GM23338 (cell line): ENCODE results near the gene UBE2I. TPM values are rescaled to one million over a fixed set of nuclear protein-coding genes. Genes with fewer than 3 reads are reported as not detected.

Experiments used
- ATAC-seq: fragments of 200-7000 bp; cut with Tn5 transposase; 3 replicates; pipeline ENCODE4 v1.9.1; 2020
- DNase-seq: peaks from one replicate; pipeline ENCODE4 v3.0.0-alpha.2; 2015; ENCODE audit warnings: low spot score
- H2AFZ ChIP-seq: fragments of 200-600 bp; sonication (generic); 2 replicates; pipeline ENCODE4 v1.8.0; 2016; ENCODE audit warnings: antibody characterized with exemption, mild to moderate bottlenecking, moderate library complexity
- H3F3A ChIP-seq: fragments of 200-600 bp; sonication (generic); replicated peaks from 2 replicates; pipeline ENCODE4 v1.8.0; 2017; ENCODE audit warnings: antibody characterized with exemption, mixed run types, low read depth
- H3K27ac ChIP-seq: fragments of 200-600 bp; sonication (generic); 2 replicates; pipeline ENCODE4 v1.6.1; 2016; ENCODE audit warnings: low read depth
- H3K27me3 ChIP-seq: fragments of 200-600 bp; sonication (generic); 2 replicates; pipeline ENCODE4 v1.8.0; 2016; ENCODE audit warnings: mild to moderate bottlenecking, mixed run types, moderate library complexity; ENCODE audit not compliant: insufficient read depth
- H3K36me3 ChIP-seq: fragments of 200-600 bp; sonication (generic); 2 replicates; pipeline ENCODE4 v1.8.0; 2016; ENCODE audit warnings: mild to moderate bottlenecking; ENCODE audit not compliant: insufficient read depth
- H3K4me1 ChIP-seq: fragments of 200-600 bp; sonication (generic); 2 replicates; pipeline ENCODE4 v1.8.0; 2016; ENCODE audit warnings: mild to moderate bottlenecking, moderate library complexity; ENCODE audit not compliant: insufficient read depth
- H3K4me2 ChIP-seq: fragments of 200-600 bp; sonication (generic); 2 replicates; pipeline ENCODE4 v1.7.1; 2017; ENCODE audit warnings: mixed run types
- H3K4me3 ChIP-seq: fragments of 200-600 bp; sonication (generic); 2 replicates; pipeline ENCODE4 v1.6.1; 2016; ENCODE audit warnings: mixed run types
- H3K79me2 ChIP-seq: fragments of 200-600 bp; sonication (generic); replicated peaks from 2 replicates; pipeline ENCODE4 v1.8.0; 2017; ENCODE audit warnings: mild to moderate bottlenecking; ENCODE audit not compliant: insufficient read depth
- H3K9me2 ChIP-seq: fragments of 200-600 bp; sonication (generic); 2 replicates; pipeline ENCODE4 v1.8.0; 2017; ENCODE audit not compliant: insufficient read depth
- H4K20me1 ChIP-seq: fragments of 200-600 bp; sonication (generic); replicated peaks from 2 replicates; pipeline ENCODE4 v1.8.0; 2017; ENCODE audit warnings: mild to moderate bottlenecking; ENCODE audit not compliant: insufficient read depth
- H3K27ac Mint-ChIP-seq: 2 replicates; pipeline ENCODE4 v1.8.0; 2020; ENCODE audit warnings: inconsistent platforms, mild to moderate bottlenecking, moderate library complexity, mixed read lengths
- H3K27me3 Mint-ChIP-seq: 3 replicates; pipeline ENCODE4 v1.8.0; 2022; ENCODE audit warnings: low read depth, mild to moderate bottlenecking, moderate library complexity, mixed read lengths, inconsistent platforms; ENCODE audit not compliant: insufficient read depth, poor library complexity
- H3K36me3 Mint-ChIP-seq: 3 replicates; pipeline ENCODE4 v1.8.0; 2021; ENCODE audit warnings: low read depth, mild to moderate bottlenecking, inconsistent platforms, moderate library complexity, mixed read lengths
- H3K4me1 Mint-ChIP-seq: 3 replicates; pipeline ENCODE4 v1.8.0; 2020; ENCODE audit warnings: mild to moderate bottlenecking, inconsistent platforms, mixed read lengths
- H3K4me3 Mint-ChIP-seq: 3 replicates; pipeline ENCODE4 v1.8.0; 2021; ENCODE audit warnings: moderate library complexity, mild to moderate bottlenecking, inconsistent platforms, mixed read lengths
- H3K9me3 Mint-ChIP-seq: 3 replicates; pipeline ENCODE4 v1.8.0; 2020; ENCODE audit warnings: moderate library complexity, mild to moderate bottlenecking, inconsistent platforms, mixed read lengths
- CREB1 ChIP-seq: fragments of 250-450 bp; sonication (Bioruptor Pico); IDR thresholded peaks from 2 replicates; pipeline ENCODE4 v1.5.0; 2020; ENCODE audit warnings: low read depth, mild to moderate bottlenecking, moderate library complexity
- polyA plus RNA-seq: library from polyadenylated mRNA; unstranded; fragments of >200 nt; fragmentation: Nextera tagmentation; extraction: Ambion mirVana; gene quantifications from 2 replicates; pipeline ENCODE4 v1.2.1, GENCODE V29; 2016
- total RNA-seq: library from RNA; depleted of rRNA; stranded (reverse); fragments of >200 nt; shearing (Covaris generic); gene quantifications from 2 replicates; pipeline ENCODE4 v1.2.3, GENCODE V29; 2014
- TF ChIP-seq, protein P1 (sequence below): IDR thresholded peaks from one replicate; pipeline ENCODE4 v1.6.1; 2018; ENCODE audit warnings: antibody characterized with exemption; ENCODE audit not compliant: unreplicated experiment
- TF ChIP-seq, protein P2 (sequence below), 2 experiments: fragments of 200-600 bp in 1 of 2; sonication (generic) in 1 of 2; conservative IDR thresholded peaks; 2 replicates each; pipeline versions ENCODE4 v1.5.1 to v1.6.1; 2016 to 2017; ENCODE audit warnings: antibody characterized with exemption in 2 of 2, low read depth in 2 of 2, mild to moderate bottlenecking in 2 of 2, moderate library complexity in 1 of 2

UBE2I gene
- total and polyA plus RNA-seq, 2 experiments from 2014 or later = 116 to 220 TPM

DNA sequence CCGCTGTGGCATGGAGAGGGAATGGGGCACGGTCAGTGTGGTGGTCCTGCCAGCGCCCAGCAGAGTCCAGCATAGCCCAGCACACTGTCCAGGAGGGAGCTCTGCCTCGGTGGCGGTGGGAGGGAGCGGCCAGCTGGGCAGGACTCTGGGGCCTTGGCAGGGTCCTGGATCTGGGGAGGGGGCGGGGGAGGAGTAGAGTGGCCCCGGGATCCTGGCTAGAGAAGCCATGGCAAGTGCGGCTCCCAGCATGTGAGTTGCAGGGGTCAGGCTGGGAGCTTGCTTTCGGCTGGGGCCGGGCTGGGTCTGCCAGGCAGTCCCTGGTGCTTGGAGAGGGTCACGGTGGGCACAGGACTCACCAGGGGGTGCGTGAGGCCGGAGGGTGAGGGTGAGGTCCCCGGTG is 46.2 kb downstream of the UBE2I start:
- Histone ChIP-seq H3K4me1 (peaks cover 7% of the 10 kb centered on the region; the same call in 1 of the 2 replicates), H3K4me3 (no peak overlapping the region), H2AFZ (no peak overlapping the region), H4K20me1 (peaks cover 11% of the 10 kb centered on the region), H3K27ac (no peak overlapping the region), H3F3A (peaks cover under 1% of the 10 kb centered on the region; the same call in 1 of the 2 replicates), H3K27me3 (no peaks in the 10 kb centered on the region), H3K4me2 (no peak overlapping the region), H3K79me2 (peaks cover 59% of the 10 kb centered on the region), H3K9me2 (no peaks in the 10 kb centered on the region), H3K36me3 (no peaks in the 10 kb centered on the region)
- ATAC-seq (no peak), DNase-seq (no peak)
- TF ChIP-seq, protein P1, sequence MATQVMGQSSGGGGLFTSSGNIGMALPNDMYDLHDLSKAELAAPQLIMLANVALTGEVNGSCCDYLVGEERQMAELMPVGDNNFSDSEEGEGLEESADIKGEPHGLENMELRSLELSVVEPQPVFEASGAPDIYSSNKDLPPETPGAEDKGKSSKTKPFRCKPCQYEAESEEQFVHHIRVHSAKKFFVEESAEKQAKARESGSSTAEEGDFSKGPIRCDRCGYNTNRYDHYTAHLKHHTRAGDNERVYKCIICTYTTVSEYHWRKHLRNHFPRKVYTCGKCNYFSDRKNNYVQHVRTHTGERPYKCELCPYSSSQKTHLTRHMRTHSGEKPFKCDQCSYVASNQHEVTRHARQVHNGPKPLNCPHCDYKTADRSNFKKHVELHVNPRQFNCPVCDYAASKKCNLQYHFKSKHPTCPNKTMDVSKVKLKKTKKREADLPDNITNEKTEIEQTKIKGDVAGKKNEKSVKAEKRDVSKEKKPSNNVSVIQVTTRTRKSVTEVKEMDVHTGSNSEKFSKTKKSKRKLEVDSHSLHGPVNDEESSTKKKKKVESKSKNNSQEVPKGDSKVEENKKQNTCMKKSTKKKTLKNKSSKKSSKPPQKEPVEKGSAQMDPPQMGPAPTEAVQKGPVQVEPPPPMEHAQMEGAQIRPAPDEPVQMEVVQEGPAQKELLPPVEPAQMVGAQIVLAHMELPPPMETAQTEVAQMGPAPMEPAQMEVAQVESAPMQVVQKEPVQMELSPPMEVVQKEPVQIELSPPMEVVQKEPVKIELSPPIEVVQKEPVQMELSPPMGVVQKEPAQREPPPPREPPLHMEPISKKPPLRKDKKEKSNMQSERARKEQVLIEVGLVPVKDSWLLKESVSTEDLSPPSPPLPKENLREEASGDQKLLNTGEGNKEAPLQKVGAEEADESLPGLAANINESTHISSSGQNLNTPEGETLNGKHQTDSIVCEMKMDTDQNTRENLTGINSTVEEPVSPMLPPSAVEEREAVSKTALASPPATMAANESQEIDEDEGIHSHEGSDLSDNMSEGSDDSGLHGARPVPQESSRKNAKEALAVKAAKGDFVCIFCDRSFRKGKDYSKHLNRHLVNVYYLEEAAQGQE = no peak
- TF ChIP-seq, protein P2, sequence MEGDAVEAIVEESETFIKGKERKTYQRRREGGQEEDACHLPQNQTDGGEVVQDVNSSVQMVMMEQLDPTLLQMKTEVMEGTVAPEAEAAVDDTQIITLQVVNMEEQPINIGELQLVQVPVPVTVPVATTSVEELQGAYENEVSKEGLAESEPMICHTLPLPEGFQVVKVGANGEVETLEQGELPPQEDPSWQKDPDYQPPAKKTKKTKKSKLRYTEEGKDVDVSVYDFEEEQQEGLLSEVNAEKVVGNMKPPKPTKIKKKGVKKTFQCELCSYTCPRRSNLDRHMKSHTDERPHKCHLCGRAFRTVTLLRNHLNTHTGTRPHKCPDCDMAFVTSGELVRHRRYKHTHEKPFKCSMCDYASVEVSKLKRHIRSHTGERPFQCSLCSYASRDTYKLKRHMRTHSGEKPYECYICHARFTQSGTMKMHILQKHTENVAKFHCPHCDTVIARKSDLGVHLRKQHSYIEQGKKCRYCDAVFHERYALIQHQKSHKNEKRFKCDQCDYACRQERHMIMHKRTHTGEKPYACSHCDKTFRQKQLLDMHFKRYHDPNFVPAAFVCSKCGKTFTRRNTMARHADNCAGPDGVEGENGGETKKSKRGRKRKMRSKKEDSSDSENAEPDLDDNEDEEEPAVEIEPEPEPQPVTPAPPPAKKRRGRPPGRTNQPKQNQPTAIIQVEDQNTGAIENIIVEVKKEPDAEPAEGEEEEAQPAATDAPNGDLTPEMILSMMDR (conservative IDR thresholded peaks at IDR 0.05; ENCODE audit: low read depth in 2 of 2) = no peak
- Mint-ChIP-seq H3K4me1 (peaks cover 5% of the 10 kb centered on the region), H3K27ac (no peak overlapping the region), H3K36me3 (peaks cover 9% of the 10 kb centered on the region), H3K4me3 (no peak overlapping the region), H3K9me3 (peaks cover 3% of the 10 kb centered on the region; the same call in 2 of the 3 replicates), H3K27me3 (peaks cover 23% of the 10 kb centered on the region)

DNA sequence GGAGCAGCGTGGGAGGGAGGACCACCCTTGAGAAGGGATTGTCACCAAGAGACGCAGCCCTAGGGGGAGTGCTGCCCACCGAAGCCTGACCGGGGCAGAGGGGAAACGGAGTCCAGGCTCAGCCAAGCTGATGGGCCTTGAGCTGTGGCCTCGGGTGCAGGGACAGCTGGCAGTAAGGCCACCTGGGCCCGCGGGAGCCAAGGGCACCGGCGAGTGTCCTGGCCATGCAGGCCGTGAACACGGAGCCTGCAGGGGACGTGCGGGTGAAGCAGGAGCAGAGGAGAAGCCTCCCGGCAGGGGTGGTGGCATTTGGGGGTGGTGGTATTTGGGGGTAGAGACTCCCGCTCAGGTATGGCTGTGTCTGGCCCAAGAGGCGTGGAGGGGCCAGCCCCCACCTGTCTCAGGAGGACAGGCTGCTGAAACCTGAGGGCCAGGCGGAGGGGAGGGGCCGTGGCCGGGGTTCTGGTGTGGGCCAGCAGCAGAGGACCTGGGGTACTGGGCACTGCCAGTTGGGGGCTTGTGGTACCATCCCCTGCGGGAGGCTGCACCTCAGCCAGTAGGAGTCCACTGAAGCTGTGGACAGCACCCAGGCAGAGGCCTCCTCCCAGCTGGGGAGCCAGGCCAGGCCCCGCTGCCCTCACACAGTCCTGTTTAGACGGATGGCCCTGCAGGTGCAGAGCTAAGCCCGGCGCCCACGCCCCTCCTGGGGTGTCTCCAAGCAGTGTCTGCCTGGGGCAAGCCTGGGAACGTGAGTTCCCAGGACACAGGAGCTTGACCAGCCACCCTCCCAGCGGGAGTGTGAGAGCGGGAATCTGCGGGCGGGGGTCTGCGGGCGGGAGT is 46.8 kb downstream of the UBE2I start:
- Histone ChIP-seq H3K27me3 (no peaks in the 10 kb centered on the region), H3K79me2 (peaks cover 61% of the 10 kb centered on the region), H3K4me3 (no peak overlapping the region), H3K4me1 (peaks cover 7% of the 10 kb centered on the region; the same call in 1 of the 2 replicates), H2AFZ (no peak overlapping the region), H4K20me1 (peaks cover 11% of the 10 kb centered on the region), H3K36me3 (no peaks in the 10 kb centered on the region; the same call in 1 of the 2 replicates), H3K4me2 (no peak overlapping the region), H3F3A (peaks cover 5% of the 10 kb centered on the region; the same call in 1 of the 2 replicates), H3K9me2 (no peaks in the 10 kb centered on the region), H3K27ac (no peak overlapping the region)
- Mint-ChIP-seq H3K27ac (no peak overlapping the region), H3K4me1 (peaks cover 4% of the 10 kb centered on the region), H3K9me3 (peaks cover 3% of the 10 kb centered on the region; the same call in 2 of the 3 replicates), H3K4me3 (no peak overlapping the region), H3K36me3 (peaks cover 15% of the 10 kb centered on the region), H3K27me3 (peaks cover 19% of the 10 kb centered on the region)
- no peak for ATAC-seq
- no peak for TF ChIP-seq CREB1 (CRISPR knock-in tag)
- no peak for DNase-seq
